AG08396 (cell line): ENCODE measurements around the gene VASN.
A peak's percentile ranks its signal among the peaks of the same experiment; 100 is the strongest.

ENCODE experiments used
- DNase-seq: peaks from one replicate; pipeline ENCODE4 v3.0.0; 2012; ENCODE audit warnings: low spot score, mixed read lengths

The VASN gene

DNA sequence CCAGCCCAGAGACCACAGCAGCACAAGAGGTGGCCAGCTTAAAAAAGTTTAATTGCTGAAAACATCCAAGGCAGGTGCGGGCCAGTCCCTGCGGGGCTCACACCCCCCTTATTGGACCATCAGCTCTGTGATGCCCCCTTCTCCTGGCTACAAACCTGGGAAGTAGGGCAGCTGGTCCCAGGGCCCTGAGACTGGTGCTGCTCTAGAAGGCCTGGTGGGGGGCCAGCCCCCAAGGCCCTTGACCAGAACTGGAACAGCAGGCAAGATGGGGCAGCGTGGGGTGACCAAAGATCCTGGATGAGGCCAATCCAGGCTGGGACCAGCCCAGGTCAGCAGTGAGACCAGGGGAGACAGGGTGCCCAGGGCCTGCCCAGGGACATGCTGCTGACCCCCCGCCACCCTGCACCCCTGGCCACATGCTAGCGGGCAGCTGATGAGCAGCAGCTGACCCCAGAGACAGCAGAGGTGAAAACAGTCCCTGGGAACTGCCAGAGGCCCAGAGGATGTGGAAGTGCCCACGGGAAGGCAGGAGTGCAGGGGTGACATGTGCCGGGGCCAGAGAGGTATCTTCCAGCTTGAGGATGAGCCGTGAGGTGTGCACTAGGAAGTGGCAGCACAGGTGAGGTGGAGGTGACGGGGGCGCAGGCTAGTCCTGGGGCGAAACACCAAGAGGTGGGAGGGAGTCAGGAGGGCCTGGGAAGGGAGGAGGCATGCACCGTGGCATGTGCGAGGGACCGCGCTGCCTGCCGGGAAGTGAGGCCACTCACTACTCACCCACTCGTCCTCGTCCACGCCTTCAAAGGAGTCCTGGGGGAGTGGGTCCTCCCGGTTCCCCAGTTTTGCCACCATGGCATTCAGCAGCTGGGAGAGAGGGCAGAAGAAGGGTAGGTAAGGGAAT lies 16.9 kb upstream of the VASN start:
- DNase-seq, result no peak

DNA sequence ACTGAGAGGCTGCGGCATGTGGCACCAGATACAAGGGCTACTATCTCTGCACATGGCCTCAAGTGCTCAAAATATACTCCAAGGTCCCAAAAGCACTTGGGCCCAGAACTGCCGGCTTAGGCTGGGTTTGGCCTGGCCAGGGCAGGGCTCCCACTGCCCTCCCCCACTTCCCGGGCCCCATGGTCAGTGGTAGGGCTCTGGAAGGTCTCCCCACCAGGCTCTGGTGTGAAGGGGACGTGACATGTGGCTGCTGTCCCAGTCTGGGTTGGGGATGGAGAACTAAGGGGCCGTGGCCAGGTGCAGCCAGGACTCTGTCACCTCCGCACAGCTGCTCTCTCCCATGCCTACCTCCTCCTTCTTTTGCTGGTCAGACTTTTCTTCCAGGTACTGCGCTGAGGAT lies 14.8 kb upstream of the VASN start:
- DNase-seq, result no peak

DNA sequence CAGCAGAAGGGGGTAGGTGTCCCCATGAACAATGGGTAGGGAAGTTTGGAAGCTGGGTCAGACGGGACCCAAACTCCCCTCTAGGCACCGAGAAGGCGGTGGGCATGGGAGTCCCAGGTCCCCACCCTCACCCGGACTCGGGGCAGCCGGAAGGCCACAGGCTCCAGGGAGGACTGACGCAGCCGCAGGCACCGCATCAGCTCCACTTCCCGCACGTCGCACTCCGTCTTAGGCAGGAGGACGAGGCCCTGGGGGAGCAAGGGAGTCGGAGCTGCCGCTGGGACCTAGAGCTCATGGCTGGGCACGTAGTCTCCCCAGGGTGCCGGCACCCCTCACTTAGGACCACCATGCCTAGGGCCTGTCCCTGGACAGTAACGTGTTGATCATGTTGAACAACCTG lies 13.4 kb upstream of the VASN start:
- DNase-seq, result no peak

DNA sequence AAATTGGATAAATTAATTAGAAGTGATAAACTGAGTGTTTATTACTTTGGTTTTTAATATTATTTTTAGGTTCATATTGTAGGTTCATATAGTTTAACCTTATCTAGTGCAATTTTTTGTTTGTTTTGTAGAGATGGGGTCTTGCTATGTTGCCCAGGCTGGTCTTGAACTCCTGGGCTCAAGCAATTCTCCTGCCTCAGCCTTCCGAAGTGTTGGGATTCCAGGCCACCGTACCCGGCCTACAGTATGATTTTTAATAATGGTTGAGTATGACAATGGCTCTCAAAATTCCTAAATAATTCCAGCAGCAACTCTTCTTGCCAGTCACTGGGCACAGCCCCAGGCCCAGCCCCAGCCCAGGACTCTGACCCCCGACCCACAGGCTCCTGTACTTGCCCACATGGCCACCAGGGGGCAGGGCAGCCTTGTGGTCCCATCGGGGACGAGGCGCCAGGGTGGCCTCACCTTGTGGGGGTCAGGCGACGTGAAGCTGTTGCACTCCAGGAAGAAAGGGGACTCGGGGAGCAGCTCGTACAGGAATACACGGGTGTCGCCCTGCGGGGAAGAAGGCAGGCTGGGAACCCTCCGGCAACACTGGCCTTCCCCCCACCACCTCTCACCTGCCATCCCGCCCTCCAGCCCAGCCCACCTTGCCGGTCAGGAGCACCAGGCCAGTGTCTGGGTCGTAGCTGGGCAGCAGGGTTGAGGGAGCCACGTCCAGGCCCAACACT lies 12.7 kb upstream of the VASN start:
- peak; percentile 75 for DNase-seq

DNA sequence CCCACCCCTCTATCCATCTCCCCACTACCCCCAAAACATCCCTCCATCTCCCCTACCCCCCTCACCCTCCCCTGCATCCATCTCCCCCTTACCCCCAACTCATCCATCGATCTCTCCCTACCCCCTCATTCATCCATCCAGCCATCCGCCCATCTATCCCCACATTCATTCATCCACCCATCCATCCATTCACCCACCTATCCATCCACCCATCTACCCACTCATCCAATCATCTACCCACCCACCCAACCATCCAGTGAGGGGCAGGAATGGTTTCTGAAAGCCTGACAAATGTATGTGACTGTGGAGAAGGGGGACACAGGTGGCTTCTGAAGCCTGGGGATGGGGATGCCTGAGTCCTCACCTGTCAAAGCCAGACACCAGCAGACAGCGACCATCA lies 11.7 kb upstream of the VASN start:
- DNase-seq, result no peak

DNA sequence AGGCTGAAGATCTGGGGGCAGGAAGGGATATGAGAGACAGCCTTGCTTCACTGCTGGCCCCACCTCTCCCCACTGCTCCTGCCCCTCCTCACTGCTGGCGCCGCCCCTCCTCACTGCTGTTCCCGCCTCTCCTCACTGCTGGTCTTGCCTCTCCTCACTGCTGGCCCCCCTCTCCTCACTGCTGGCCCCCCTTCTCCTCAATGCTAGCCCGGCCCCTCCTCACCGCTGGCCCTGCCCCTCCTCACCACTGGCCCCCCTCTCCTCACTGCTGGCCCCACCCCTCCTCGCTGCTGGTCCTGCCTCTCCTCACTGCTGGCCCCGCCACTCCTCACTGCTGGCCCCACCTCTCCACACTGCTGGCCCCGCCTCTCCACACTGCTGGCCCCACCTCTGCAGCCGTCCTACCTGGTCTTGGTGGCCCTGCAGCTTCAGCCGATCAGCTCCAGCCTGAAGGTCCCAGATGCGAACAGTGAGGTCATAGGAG lies 11.1 kb upstream of the VASN start:
- no peak for DNase-seq

DNA sequence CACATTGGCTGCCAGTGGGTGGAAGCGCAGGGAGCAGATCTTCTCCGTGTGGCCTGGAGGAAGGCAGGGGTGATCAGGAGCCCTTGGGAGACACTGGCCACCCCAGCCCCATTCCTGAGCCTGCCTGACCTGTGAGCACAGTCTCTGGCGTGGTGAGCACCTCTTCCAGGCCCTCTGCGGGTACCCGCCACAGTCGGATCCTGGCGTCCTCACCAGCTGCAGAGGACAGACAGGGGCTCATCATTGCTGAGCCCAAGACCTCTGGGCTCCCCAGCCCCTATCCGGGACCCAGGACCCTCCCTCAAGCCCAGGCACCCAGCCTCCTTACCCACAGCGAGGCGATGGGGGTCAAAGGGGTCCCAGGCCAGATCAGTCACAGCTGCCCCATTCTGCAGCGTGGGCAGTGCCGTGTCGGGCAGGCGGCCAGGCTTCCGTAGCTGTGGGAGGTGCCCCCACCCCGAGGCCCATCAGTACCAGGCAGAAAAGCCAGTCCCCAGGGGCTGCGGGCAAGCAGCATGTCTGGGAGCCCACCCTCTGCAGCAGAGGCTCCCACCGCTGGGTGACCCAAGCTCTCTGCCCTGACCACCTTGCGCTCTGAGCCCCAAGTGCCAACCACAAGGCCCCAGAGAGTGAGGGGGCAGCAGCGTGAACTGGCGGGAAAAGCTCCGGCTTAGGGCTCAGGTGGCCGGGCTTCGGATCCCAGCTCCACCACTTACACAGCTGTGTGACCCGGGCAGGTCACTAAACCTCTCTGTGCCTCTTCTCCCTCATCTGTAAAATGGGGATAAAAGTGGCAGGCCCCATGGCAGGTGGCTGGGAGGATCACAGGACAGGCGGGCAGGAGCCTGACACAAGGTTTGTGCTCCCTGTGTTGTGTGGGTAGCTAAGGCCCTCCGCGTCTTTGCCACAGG lies 10.4 kb upstream of the VASN start:
- DNase-seq, result no peak

DNA sequence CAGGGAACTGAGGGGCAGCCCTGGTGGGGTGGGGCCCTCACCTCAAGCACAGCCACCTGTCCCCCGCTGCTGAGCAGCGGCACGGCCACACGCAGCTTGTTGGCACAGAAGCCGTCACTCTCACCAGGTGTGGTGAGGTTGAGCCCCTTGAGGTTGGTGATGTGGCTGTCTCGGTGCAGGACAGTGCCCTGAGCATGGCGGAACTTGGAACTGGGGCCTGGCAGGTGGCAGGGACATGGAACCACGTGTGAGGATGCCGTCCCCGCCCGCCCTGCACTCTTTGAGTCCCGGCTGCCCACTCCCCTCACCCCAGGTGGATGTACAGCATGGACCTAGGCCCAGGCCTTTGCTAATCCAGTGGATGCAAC lies 9.7 kb upstream of the VASN start:
- DNase-seq, result no peak

DNA sequence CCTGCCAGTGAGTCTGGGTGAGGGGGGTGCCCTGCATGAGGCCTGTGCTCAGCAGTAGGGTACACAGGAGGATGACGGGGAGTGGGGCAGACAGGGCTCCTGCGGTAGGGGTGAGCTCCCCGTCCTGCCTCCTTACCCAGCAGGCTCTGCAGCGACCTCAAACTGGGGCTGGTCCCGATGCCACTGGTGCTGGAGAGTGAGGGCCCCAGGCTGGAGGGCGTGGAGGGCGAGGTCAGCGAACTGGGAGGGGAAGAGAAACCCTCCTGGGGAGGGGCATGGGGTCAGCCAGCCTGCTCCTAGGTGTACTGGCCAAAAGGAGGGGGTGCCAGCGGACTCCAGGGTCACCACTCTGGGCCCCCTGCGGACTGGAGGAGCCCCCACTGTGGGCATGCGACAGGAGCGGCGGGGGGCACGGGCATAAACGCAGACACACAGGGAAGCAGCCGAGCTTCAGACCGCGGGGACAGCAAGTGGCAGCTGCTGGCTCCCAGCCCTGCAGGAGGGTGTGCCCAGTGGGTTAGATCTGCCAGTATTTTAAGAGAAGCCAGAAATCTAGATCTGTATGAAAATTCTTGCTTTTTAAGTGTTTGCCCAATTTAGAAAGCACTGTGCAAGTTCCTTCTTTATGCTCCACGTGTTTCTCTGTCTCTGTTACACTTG lies 9.0 kb upstream of the VASN start:
- no peak for DNase-seq

DNA sequence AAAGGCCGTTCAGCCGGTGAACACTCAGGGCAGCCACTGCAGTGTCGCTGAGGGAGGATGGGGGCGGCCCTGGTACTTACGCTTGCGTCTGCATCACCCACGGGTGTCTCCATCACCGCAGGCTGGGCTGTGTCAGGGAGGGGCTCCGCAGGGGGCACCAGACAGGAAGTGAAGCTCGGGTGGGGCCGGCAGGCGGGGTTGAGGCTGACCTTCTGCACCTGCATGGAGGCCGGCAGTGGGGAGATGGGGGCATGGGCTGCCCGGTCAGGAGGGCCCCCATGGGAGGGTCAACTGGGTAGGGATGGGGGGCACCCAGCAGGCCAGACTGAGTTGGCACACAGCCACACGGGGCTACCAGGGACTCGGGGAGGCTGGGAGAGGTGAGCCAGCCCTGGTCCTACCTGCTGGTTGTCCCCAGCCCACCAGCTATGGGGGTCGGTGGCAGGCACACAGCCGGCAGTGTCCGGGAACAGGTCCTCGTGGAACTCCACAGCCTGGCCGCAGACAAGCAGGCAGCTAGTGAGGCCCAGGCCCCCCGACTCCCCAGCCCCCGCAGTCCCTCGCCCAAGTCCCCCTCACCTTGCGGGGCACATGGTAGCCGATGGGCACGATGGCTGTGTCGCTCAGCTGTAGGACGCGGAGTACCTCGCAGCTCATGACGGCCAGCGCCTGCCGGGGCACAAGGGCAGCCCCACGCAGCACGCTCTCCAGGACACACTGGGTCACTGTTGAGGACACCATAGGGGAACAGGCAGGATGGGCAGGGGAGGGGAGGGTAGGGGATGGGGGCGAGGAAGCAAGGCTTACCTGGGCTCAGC lies 7.2 kb upstream of the VASN start:
- no peak for DNase-seq

DNA sequence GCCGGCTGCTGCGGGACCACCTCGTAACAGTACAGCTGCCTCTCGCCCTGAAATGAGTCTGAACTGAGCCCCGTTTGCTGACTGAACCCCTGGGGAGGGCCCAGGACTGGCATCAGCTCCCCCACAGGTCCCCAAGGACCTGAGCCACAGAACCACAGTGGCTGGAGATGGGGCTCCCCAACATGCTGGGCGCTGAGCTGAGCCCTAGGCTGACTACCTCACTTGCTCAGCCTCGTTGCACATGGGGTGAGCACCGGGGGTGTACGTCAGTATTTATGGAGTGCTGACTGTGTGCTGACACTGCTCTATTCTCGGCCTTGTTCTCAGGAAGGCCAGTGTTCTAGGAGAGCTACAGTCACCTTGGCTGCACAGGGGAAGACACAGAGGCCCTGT lies 6.6 kb upstream of the VASN start:
- DNase-seq, result no peak

DNA sequence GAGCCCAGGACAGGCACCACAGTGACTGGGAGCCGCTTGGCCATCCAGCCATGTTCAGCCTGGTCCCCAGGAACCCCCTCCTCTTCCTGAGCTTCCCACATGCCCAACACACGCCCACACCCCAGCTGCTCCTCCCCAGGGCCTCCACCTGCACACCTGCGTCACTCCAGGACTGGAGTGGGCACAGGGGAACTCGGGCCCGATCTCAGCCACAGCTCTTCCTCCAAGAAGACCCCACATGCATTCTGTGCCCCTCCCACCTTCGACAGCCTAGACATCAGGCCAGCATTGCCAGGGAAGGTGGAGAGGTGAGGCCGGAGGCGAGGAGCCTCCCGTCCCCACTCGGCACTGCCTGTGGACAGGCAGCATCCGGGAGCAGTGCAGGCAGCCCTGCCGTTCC lies 6.0 kb upstream of the VASN start:
- no peak for DNase-seq

DNA sequence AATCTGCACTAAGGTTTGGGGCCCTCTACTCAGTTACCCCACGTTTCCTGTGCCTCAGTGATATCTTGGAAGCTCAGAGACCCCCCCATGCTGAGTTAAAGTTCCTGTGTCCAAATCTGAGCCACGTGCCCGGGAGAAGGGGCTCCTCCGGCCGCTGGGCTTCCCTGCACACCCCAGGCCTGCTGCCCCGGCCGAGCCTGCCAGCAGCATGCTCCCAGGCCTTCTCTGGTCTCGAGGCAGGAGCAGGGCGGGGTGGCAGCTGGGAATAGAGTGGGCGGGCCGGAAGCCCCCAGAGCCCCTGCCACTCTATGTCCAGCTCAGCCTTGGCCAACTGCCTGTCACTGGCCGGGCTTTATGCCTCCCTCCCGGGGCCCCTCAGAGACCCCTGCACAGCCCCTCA lies 5.6 kb upstream of the VASN start:
- no peak for DNase-seq

DNA sequence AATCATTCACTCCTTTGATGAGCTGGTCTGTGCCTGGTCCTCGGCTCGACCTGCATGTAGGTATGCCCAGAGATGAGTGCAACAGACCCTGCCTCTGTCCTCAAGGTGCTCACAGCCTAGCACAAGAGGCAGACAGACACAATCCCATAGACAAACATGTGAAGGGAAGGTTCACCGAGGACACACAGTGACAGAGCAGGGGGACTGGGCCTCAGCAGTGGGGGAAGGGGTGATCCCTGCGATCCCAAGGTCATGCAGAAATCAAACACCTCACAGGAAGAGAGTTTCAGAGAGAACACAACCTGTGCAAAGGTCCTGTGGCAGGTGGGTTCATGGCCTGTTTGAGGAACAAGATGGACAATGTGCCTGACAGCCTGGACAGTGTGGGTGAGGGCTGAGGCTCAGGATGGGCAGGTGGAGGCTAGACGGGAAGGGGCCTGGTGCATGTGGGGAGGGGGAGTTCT lies 4.2 kb upstream of the VASN start:
- no peak for DNase-seq

DNA sequence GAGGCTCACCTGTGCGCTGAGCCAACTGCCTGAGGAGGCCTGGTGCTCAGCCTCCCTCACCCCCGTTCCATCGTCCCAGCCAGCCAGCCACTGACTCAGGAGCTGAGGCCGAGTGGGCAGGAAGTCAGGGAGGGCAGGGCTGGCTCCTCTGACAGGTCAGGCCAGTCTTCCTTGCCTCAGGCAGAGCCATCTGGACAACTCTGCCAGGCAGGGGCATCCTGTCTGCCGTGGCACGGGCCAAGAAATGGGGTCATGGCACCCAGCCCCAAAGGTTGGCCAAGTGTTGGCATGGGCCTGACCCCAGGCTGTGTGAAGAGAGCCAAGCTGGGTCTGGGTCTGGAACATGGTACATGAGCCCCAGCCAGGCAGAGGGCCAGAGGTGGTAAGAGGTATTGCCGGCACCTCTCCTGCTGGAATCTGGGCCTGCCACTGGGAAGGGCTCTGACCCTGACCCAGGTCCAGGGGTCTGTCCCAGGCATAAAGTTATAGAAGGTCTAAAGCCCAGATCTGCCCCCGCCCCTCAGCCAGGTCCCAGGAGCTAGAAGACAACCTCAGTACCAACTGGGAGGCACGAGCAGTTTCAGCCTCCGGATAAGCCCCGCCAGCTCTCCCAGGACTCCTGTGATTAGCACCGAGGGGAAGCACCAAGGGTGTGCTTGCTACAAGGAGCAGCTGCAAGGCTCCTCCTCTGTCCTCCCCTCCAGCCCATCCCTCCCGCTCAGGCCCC lies 2.5 kb upstream of the VASN start:
- DNase-seq, result no peak

DNA sequence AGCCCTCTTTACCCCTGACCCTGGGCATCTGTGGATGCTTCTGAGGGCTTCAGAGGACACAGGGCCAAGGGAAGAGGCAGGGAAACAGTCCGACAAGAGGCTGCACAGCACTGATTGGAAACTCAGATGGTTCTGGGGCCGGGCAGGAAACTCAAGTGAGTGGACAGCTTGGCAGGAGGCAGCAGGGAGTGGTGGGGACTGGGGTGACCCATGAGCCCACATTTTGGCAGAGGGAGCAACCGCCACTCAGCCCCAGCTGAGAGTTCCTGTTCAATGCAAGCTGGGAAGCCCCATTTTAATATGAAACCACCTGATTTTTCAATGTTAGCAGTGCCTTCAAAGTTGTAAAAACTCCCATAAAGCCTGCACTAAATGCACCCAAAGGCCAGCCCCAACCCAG lies 1.5 kb upstream of the VASN start:
- no peak for DNase-seq

DNA sequence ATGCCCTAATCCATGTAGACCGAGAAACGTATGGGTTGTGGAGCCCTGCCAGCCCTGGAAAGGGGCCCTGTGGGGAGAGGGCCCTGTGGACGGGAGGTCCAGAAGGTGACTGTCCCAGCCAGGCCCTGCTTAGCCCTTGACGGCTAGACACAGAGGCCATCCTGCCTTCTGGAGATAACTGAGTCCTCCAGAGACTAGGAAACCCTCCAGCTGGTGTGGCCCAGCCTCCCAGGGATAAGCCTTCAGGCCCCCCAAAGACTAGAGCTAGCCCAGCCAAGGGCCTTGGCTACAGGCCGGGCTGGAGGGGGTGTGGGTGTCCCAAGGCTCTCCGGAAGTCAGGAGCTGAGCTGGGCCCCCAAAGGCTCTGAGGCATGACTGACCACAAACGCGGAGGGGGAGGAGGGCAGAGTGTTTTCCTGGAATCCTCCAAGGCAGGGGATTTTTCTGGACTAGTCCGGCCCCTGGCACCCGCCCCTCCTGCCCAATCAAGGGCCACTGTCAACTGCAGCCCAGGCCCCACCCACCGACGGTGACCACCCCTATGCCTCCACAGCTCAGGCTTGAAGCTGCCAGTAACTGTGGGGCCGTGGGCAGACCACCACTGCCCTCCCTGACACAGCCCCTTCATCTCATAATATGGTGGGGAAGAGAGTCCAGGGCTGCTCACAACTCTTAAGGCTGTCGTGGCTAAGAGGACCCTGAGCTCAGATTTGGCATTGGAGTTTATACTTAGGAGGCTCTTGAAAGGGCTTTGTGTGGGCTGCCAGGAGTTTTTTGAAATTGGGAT lies 885 bp upstream of the VASN start:
- DNase-seq, result peak; percentile 85

DNA sequence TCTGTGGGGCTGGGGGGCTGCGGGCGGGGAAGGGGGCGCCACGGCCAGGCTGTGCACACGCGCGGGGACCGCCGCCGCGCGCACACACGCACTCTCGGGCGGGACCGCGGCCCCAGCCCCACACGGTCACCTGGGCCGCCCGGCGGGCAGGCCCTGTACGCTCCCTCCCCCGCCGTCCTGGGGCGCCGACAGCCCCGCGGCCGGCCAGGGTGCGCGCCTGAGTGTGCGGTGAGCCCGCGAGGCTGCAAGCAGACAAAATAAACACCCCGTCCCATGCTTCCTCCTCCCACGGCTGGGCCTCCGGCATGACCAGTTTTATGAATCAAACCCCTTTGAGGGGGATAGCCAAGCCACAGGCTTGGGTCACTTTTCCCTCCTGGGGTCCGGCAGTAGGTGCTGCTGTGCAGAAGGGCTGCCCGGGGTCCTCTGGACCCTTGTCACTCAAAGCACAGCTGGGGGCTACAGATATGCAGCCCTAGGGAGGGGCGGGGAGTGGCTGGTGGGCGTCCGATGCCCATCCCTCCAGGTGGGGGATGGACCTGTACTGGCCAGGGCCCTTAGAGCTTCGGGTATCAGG lies 441 bp downstream of the VASN start:
- no peak for DNase-seq
